GM12874 (cell line): ENCODE data around the gene SLC10A2.

Source experiments
- CTCF ChIP-seq: IDR thresholded peaks from 2 replicates; pipeline ENCODE4 v1.5.1; 2011; ENCODE audit warnings: low read depth, mild to moderate bottlenecking, control low read depth, low read length, moderate library complexity; ENCODE audit not compliant: insufficient read depth

The SLC10A2 gene

DNA sequence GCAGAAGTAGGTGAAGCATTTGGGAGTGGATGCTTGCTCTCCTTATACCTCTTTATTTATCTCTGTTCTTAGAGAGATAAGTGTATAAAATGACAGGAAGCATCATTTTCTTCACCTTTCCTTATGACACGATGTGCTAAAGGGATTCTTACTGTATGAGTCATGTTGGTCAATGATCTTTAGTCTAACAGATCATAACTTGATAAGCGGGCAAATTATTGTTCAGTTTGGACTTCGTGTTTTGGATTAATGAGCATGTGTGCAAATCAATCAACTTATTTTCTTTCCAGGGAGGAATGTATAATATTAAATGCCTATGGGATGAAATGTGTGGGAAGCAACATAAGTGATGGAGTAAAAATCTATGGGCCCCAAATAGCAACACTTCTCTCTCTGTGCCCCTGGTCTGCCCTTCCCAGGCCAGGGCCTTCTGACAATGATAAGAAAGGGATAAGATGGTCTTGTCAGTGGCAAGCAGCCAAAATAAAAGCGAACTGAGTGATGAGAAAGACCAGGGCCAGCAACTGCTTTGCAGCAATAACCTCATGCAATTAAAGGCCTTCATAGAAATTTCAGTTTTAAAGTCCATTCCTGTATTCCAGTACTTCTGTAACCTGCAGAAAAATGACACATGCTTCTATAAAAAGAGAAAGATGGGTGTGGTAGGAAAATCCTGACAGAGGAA lies 61.4 kb downstream of the SLC10A2 start:
- TF ChIP-seq CTCF, result no peak

DNA sequence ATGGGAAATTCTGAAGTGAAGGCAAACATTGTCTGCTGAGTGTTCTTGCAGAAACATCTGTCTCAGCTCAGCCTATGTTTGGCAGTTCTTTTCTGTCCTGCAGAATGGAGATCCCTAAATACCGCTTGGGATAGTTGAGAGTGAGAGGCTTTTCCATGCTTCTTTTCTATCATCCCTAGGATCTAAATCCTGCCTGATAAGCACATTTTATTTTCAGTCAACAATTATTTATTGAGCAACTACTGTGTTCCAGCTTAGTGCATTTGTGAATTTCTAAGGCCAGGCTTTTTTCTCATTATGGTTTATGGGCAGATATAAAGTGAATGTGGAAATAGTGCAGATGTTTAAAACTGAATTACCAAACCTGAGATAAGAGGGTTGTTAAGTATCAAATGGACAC lies 62.6 kb downstream of the SLC10A2 start:
- no peak for TF ChIP-seq CTCF

- no peak for TF ChIP-seq CTCF
Observed at GRCh38 chr13:103002279-103002678, 63.9 kb downstream of the SLC10A2 start.

GRCh38 chr13:103000157-103000556 lies 66.1 kb downstream of the SLC10A2 start:
- no peak for TF ChIP-seq CTCF

- no peak for TF ChIP-seq CTCF
Observed at GRCh38 chr13:102999499-102999898, 66.7 kb downstream of the SLC10A2 start.
